SKM-1 (cell line): ENCODE measurements around the gene UBE2R2.
A peak's percentile ranks its signal among the peaks of the same experiment; 100 is the strongest.
"Not testable (repeated sequence)": the region's sequence is repeated elsewhere in the genome, so short reads cannot be mapped to it uniquely, and the experiment has no call there.

ENCODE experiments used
- DNase-seq: peaks from one replicate; lab custom pipeline; 2025; ENCODE audit not compliant: unreplicated experiment; lab: John Stamatoyannopoulos, UW

The UBE2R2 gene

GRCh38 chr9:33816327-33817252 lies at the start of gene UBE2R2:
TSS of gene UBE2R2 (plus strand) at chr9:33817160. CDS start at chr9:33817758, 598 bp downstream.
- DNase-seq, result peak; percentile 78

DNA sequence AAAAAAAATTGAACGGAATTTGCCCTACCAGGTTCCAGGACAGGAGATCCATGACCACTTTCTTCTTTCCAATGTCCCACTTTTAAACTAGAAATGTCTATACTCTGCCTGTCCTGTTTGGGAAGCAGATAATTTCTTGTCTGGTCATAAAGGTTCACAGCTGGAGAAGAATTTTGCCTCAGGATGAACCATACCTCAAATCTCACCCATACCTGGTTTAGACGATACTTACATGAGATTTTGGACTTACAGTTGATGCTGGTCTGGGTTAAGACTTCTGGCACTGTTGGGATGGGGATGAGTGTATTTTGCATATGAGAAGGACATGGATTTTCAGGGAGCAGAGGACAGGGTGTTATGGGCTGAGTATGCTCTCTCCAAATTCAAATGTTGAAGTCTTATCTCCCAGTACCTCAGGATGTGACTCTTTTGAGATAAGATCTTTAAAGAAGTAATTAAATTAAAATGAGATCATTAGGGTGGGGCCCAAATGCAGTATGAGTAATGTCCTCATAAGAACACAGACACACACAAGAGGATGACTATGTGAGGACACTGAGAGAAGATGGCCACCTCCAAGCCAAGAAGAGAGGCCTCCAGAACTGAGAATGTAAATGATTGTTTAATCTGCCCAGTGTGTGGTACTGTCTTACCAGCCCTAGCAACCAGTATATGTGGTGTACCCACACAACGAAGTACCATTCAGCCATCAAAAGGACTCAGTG lies 46.6 kb upstream of the UBE2R2 start:
- not testable (repeated sequence) for DNase-seq

DNA sequence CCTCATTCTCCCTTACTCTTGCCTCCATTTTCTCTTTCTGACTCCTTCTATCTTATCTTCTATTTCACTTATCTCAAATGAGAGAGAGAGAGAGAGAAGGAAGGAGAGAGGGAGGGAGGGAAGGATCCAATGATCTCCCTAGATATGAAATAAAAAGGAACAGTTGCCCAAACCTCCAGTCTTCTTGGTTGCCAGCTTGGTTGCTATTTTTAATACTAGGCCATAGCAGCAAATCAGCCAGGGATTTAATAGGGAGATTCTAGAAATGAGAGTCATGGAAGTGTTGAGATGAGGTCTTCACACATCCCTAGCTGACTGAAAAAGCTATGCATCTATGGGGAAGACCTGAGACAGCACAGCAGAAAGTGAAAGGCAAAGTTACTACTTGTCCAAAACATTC lies 43.8 kb upstream of the UBE2R2 start:
- DNase-seq, result not testable (repeated sequence)

DNA sequence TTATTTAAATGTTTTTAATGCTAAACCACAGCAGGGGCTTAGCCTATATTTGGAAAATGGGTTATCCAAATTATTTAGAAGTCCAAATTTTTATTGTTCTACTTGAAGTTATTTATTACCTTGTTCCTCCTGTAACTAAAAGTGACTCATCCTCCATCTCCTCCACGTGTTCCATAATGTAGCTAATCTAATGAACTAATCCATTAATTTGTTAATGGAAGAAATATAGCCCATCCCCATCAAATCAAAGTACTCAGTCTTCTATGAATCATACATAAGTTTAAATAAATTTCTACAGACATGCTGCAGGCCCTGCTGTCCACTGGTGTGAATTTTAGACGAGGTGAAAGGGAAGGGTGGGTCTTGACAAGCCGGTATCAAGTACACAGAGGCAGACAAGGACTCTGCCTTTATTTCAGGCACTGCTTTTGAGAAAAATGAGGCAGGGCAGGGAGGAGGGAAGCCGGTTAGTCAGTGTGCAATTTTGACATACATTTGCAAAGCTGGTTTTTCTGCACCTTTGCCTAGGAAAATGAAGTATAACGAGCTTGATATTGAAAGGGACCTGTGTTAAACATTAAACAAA lies 42.8 kb upstream of the UBE2R2 start:
- DNase-seq, result not testable (repeated sequence)

- DNase-seq, result no peak
Measured at GRCh38 chr9:33776578-33776977, 40.4 kb upstream of the UBE2R2 start.

DNA sequence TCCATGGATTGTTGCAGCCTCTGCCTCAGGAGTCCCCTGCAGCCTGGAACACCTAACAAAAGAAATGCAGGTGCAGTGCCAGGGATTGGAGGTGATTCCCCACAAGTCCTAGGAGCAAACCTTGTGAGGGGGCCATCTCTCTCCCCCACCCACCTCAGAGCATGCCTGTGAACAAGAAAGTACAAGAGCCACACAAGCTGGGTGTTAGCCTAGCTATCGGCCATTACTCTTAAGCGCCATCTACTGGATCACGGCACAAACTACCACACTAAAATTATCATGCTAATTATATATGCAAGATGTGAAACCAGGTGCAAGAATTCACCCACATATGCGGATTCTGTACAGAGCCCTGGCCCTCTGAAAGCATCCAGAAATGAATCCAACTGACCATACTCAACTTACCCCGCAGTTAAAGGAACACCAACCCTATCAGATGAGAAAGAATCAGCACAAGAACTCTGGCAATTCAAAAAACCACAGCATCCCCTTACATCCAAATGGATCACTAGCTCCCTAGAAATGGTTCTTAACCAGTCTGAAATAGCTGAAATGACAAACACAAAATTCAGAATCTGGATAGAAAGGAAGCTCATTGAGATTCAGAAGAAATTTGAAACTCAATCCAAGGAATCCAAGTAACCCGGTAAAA lies 38.1 kb upstream of the UBE2R2 start:
- peak; percentile 38 for DNase-seq

DNA sequence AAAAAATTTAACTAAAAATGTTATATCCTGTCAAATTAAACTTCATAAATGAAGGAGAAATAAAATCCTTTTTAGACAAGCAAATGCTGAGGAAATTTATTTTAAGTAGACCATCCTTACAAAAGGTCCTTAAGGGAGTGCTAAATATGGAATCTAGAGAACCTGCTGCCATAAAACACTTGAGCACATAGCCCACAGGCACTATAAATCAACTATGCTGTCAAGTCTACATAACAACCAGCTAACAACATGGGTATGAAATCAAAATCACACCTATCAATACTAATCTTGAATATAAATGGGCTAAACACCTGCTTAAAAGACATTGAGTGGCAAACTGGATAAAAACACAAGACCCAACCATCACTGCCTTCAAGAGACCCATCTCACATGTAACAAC lies 36.7 kb upstream of the UBE2R2 start:
- DNase-seq, result no peak

DNA sequence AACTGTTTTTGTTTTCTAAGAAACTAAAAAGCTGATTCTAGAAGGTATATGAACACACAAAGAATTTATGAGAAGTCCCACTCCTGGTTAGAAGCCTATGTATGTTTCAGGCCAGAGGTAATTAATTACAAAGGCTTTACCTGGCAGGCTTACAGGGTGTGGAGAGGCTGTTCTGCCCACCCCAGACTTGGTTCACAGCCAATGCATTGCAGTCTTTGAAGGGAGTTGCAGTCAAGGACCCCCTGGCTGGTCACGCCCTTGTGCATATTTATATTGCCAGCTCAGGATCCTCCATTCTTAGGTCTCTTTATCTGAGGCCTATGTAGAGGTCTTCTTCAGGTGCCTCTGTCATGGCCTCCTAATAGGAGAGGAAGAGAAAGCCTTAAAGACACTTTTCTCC lies 35.2 kb upstream of the UBE2R2 start:
- no peak for DNase-seq

DNA sequence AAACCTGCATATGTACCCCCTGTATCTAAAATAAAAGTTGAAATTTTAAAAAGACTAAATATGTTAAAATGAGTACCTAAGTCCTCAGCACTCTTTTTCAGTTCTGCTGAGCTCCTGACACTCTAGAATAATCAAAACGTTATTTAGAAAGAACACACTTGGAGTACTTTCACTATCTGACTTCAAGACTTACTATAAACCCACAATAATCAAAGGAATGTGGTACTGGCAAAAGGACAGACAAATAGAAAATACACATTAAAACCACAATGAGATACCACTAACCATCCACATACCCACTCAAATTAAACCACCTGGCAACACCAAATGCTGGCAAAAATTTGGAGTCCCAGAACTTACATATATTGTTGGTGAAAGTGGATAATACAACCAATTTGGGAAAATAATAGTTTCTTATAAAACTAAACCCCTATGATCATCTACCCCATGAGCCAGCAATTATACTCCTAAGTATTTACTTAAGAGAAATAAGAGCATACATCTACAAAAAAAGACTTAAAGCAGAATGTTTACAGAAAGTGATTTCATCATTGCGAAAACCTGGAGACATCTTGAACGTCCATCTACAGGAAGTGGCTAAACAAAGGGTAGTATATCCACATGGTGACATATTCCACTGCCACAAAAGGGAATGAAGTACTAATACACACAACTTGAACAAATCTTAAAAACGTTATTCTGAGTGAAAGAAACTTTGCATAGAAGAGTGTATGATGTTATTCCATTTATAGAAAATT lies 34.4 kb upstream of the UBE2R2 start:
- DNase-seq, result no peak

GRCh38 chr9:33785914-33786313 lies 31.0 kb upstream of the UBE2R2 start:
- no peak for DNase-seq

- DNase-seq, result no peak
Measured at GRCh38 chr9:33786681-33787080, 30.3 kb upstream of the UBE2R2 start.

DNA sequence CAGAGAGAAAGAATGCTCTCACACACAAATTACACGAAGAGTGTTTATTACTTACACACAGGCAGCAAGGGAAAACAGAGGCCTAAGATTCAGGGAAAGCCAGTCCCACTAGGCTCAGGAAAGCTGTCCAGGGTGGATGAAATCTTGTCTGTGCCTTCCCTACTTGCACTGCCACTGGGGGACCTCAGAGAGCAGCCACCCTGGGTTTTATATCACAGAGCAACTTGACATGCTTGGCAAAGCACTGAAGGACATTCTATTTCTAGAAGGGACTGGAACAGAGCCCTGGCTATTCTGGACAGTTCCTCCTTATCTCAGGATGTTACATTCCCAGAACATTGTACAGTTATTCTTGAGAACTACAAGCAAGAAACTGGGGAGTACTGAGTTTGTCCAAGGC lies 29.1 kb upstream of the UBE2R2 start:
- DNase-seq, result no peak

GRCh38 chr9:33789429-33789828 lies 27.5 kb upstream of the UBE2R2 start:
- not testable (repeated sequence) for DNase-seq

GRCh38 chr9:33791117-33791516 lies 25.8 kb upstream of the UBE2R2 start:
- DNase-seq, result no peak

DNA sequence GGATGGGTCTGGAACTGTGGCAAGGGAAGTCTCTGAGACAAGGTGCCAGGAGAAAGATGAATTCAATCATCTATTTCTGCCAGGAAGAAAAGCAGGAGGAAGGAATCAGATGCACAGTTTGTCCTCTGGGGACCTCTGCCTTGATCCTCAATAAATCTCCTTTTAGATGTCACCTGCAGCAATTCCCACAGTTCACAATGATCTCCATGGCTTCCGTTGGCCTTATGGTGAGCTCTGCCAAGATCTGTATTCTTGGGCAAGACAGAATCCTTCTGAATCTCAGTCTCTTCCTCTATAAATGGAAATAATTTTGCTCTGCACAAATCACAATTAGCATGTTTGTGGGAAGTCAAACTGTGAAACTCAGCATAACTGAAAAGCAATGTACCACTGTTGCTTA lies 23.5 kb upstream of the UBE2R2 start:
- not testable (repeated sequence) for DNase-seq

- DNase-seq, result no peak
Measured at GRCh38 chr9:33794560-33794959, 22.4 kb upstream of the UBE2R2 start.

GRCh38 chr9:33795281-33795680 lies 21.7 kb upstream of the UBE2R2 start, which contains the start of gene PRSS3:
TSS of gene PRSS3 (plus strand) at chr9:33795561. CDS start at chr9:33795574, 13 bp downstream.
- no peak for DNase-seq

DNA sequence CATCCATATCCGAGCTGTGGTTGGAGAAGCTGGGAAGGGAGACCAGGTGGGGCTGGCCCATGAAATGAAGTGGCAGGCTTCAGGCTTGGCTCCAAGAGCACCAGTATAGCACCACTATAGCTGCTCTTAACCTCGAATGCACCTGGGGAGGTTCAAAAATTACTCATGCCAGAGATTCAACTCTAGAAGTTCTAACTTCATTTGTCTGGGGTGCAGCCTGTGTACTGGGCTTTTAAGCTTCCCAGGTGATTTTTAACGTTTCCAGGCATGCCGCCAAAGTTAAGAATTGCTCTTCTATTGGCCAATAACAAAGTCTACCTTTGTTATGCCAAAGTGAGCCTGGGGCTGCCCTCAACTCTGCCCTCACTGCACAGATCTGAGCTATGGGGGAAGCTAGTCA lies 21.1 kb upstream of the UBE2R2 start:
- no peak for DNase-seq

DNA sequence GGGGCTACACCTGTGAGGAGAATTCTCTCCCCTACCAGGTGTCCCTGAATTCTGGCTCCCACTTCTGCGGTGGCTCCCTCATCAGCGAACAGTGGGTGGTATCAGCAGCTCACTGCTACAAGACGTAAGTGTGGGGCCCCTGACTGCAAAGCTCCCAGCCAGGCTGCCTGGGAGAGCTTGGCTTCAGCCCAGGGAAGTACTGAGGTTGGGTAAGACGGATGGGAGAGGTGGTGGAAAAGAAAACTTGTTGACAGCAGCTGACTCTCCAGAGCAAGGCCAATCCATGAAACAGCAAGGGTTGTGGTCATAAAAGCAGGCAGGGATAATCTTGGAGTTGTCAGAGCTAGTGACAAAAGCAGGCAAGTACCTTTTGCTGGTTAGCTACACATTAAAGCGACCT lies 20.3 kb upstream of the UBE2R2 start:
- DNase-seq, result not testable (repeated sequence)

DNA sequence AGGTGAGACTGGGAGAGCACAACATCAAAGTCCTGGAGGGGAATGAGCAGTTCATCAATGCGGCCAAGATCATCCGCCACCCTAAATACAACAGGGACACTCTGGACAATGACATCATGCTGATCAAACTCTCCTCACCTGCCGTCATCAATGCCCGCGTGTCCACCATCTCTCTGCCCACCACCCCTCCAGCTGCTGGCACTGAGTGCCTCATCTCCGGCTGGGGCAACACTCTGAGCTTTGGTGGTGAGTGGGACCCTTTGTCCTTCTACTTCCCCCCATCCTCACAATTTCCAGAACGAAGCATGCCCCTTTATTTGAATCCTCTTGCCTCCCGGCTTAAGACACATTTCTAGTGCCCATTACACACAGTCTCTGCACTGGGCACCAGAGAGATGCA lies 19.1 kb upstream of the UBE2R2 start:
- DNase-seq, result no peak
